ENCODE data around the gene RASGRP4. TPM values are rescaled to one million over a fixed set of nuclear protein-coding genes. Genes with fewer than 3 reads are reported as not detected.

The RASGRP4 gene
- total and polyA plus RNA-seq, 10 of the 15 experiments (the other 5 are each of a cell fraction or from before 2014, with no cell fraction given), result 0.24 to 7.4 (median 3.3) TPM

DNA sequence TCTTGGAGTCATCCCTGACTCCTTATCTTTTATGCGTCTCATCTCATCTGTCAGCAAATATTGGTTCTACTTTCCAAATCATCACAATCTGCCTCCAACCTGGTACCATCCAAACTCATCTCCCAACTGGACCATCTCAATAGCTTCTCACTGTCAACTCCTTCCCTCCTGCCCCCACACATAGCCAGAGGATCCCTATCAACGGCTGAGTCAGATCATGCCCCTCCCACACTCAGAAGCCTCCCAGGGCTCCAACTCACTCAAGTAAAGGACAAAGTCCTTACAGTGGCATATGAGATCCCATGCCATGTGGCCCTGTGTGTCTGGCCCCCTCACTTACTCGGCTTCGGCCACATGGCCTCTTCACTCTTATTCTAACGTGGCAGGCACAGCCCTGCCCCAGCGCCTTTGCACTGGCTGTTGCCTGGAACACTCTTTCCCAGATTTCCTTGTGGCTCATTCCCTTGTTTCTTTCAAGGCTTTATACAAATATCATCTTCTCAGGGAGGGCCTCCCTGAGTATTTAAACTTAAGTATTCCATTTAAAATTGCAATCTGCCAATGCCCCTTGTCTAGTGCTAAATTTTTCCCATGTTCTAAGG lies 33.2 kb downstream of the RASGRP4 start:
- in situ Hi-C loops (cut with MboI), result no loop called here
- no peak overlapping the region for H3K4me3 ChIP-seq
- H3K4me1 ChIP-seq (ENCODE audit: control insufficient read depth, insufficient read depth, low read length), result peaks cover 5% of the 10 kb centered on the region; the same call in 1 of the 2 replicates
- ChIA-PET RAD21 (ENCODE audit: unreplicated experiment) (no interaction called here), POLR2A (interaction anchor here (0.7 kb wide), 1 partner anchor 70 kb away, joined by 10 read pairs; no protein-coding TSS in a partner anchor), SMC1A (ENCODE audit: uncharacterized antibody, unreplicated experiment) (no interaction called here), CTCF (interaction anchor here (1.0 kb wide), 1 partner anchor 10 kb away, joined by 5 read pairs; the partner anchor contains the start of gene FAM98C)
- no peak overlapping the region for H2AFZ ChIP-seq (ENCODE audit: control insufficient read depth, low read depth, low read length)
- H3K79me2 ChIP-seq (ENCODE audit: control insufficient read depth, insufficient read depth, low read length), result no peaks in the 10 kb centered on the region
- H4K20me1 ChIP-seq (ENCODE audit: control insufficient read depth, insufficient read depth), result no peaks in the 10 kb centered on the region; the same call in 1 of the 2 replicates
- no peaks in the 10 kb centered on the region for H3K9me3 ChIP-seq (replicated peaks; ENCODE audit: control insufficient read depth, insufficient read depth, low read length)
- no peaks in the 10 kb centered on the region for H3K36me3 ChIP-seq (ENCODE audit: control insufficient read depth in 2 of 2, insufficient read depth in 2 of 2, low read length in 1 of 2)
- FAIRE-seq (no peak), ATAC-seq (no peak), DNase-seq (ENCODE audit: low read depth, low spot score) (no peak)
- peaks cover 2 to 5% of the 10 kb centered on the region in 2 experiments; a peak in 3 of 4 replicates for H3K27me3 ChIP-seq (replicated peaks in 1 of 2; ENCODE audit: control insufficient read depth in 2 of 2, insufficient read depth in 2 of 2, low read length in 1 of 2)
- H3K4me2 ChIP-seq (ENCODE audit: control insufficient read depth, insufficient read depth), result no peak overlapping the region
- BruUV-seq (replicated peaks), result no TSS peak
- H3K27ac ChIP-seq (ENCODE audit: control insufficient read depth, insufficient read depth), result no peak overlapping the region
- H3K9ac ChIP-seq (ENCODE audit: control insufficient read depth, insufficient read depth, low read length), result no peak overlapping the region
- WGBS (ENCODE audit: insufficient coverage, insufficient replicate concordance, low lambda C conversion rate, missing lambda C conversion rate), result 61% methylated on average over 6 of the region's 6 CpGs
- intact Hi-C loops (cut with micrococcal nuclease; ENCODE audit: unreplicated experiment), result no loop called here
- TF ChIP-seq LARP7 (IDR thresholded peaks at IDR 0.05) (no peak), RELA (IDR thresholded peaks at IDR 0.05; ENCODE audit: borderline replicate concordance, partially characterized antibody) (no peak), KAT2A (conservative IDR thresholded peaks at IDR 0.05; ENCODE audit: control insufficient read depth, low read depth, low read length) (no peak), MYC (IDR thresholded peaks at IDR 0.05; ENCODE audit: insufficient read depth, insufficient read length, insufficient replicate concordance, low read length, severe bottlenecking) (no peak), SMAD1 (IDR thresholded peaks at IDR 0.05; ENCODE audit: low read depth, partially characterized antibody) (no peak), RAD21 (IDR thresholded peaks at IDR 0.05; ENCODE audit: insufficient read depth, low read depth, low read length) (no peak)
- TF ChIP-seq, protein P1, sequence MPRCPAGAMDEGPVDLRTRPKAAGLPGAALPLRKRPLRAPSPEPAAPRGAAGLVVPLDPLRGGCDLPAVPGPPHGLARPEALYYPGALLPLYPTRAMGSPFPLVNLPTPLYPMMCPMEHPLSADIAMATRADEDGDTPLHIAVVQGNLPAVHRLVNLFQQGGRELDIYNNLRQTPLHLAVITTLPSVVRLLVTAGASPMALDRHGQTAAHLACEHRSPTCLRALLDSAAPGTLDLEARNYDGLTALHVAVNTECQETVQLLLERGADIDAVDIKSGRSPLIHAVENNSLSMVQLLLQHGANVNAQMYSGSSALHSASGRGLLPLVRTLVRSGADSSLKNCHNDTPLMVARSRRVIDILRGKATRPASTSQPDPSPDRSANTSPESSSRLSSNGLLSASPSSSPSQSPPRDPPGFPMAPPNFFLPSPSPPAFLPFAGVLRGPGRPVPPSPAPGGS (IDR thresholded peaks at IDR 0.05; ENCODE audit: borderline replicate concordance, insufficient read depth, low read depth, low read length, poor library complexity, severe bottlenecking), result no peak

Data from GM12878 (cell line).